ENCODE results near the gene RTL10. TPM values are rescaled to one million over a fixed set of nuclear protein-coding genes. Genes with fewer than 3 reads are reported as not detected.

Gene RTL10
- total RNA-seq, 1 experiment from 2014 or later = 26.7 TPM

DNA sequence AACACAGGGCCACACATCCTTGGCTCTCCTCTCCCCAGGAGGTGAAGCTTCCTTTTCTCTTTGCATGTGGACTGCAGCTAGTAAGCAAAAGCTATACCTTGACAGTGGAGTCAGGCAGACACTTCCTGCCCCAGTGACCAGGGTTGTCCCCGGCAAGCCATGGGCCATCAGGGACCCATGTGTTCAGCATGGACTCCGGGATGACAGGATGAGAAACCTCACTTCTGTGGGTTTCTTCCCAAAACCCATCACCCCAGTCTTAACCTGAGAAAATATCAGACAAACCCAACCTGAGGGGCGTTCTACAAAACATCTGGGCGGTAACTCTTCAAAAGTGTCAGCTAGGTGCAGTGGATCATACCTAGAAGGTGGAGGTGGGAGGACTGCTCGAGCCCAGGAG is 40.2 kb downstream of the RTL10 start:
- in situ Hi-C loops (cut with HindIII; ENCODE audit: low pct_unique_long_range_greater_than_20kb, low sequenced_read_pairs) = no loop called here
- no peaks in the 10 kb centered on the region for H3K4me1 ChIP-seq (ENCODE audit: control insufficient read depth, insufficient read depth, low read length)
- H3K4me3 ChIP-seq (ENCODE audit: low read depth in 2 of 2, low read length in 2 of 2) = no peak overlapping the region
- H3K27ac ChIP-seq (ENCODE audit: low read length) = no peak overlapping the region
- no peaks in the 10 kb centered on the region for H3K36me3 ChIP-seq (ENCODE audit: control insufficient read depth, insufficient read depth, low read length)
- H3K27me3 ChIP-seq (ENCODE audit: control insufficient read depth, insufficient read depth, low read length) = no peaks in the 10 kb centered on the region
- CTCF ChIA-PET = no interaction called here
- POLR2A ChIA-PET = no interaction called here
- DNase-seq (ENCODE audit: low read depth, low spot score) (no peak), ATAC-seq (no peak)
- no peaks in the 10 kb centered on the region for H3K9me3 ChIP-seq (ENCODE audit: control insufficient read depth, insufficient read depth, low read depth, low read length)
- BruUV-seq (replicated peaks) = no TSS peak
- no peak for TF ChIP-seq SIN3A (IDR thresholded peaks at IDR 0.05; ENCODE audit: borderline replicate concordance, insufficient read depth, low read depth, low read length)
- no peak for TF ChIP-seq TCF7L2 (IDR thresholded peaks at IDR 0.05; ENCODE audit: low read depth, low read length)
- TF ChIP-seq CTCF (IDR thresholded peaks at IDR 0.05) = no peak
- TF ChIP-seq, protein P1, sequence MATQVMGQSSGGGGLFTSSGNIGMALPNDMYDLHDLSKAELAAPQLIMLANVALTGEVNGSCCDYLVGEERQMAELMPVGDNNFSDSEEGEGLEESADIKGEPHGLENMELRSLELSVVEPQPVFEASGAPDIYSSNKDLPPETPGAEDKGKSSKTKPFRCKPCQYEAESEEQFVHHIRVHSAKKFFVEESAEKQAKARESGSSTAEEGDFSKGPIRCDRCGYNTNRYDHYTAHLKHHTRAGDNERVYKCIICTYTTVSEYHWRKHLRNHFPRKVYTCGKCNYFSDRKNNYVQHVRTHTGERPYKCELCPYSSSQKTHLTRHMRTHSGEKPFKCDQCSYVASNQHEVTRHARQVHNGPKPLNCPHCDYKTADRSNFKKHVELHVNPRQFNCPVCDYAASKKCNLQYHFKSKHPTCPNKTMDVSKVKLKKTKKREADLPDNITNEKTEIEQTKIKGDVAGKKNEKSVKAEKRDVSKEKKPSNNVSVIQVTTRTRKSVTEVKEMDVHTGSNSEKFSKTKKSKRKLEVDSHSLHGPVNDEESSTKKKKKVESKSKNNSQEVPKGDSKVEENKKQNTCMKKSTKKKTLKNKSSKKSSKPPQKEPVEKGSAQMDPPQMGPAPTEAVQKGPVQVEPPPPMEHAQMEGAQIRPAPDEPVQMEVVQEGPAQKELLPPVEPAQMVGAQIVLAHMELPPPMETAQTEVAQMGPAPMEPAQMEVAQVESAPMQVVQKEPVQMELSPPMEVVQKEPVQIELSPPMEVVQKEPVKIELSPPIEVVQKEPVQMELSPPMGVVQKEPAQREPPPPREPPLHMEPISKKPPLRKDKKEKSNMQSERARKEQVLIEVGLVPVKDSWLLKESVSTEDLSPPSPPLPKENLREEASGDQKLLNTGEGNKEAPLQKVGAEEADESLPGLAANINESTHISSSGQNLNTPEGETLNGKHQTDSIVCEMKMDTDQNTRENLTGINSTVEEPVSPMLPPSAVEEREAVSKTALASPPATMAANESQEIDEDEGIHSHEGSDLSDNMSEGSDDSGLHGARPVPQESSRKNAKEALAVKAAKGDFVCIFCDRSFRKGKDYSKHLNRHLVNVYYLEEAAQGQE (IDR thresholded peaks at IDR 0.05; ENCODE audit: insufficient read depth in 1 of 2, low read depth in 2 of 2, low read length in 1 of 2) = no peak
- no peak for TF ChIP-seq POLR2AphosphoS5 (IDR thresholded peaks at IDR 0.05; ENCODE audit: low read depth, low read length)
- intact Hi-C loops (cut with micrococcal nuclease; ENCODE audit: unreplicated experiment) = no loop called here

GRCh38 chr22:19812910-19813309 is 41.8 kb downstream of the RTL10 start:
- CTCF ChIA-PET = no interaction called here
- no peaks in the 10 kb centered on the region for H3K4me1 ChIP-seq (ENCODE audit: control insufficient read depth, insufficient read depth, low read length)
- in situ Hi-C loops (cut with HindIII; ENCODE audit: low pct_unique_long_range_greater_than_20kb, low sequenced_read_pairs) = no loop called here

More at GRCh38 chr22:19812910-19813309, 41.8 kb downstream of the RTL10 start:
- H3K36me3 ChIP-seq (ENCODE audit: control insufficient read depth, insufficient read depth, low read length) = no peaks in the 10 kb centered on the region
- intact Hi-C loops (cut with micrococcal nuclease; ENCODE audit: unreplicated experiment) = no loop called here
- no peaks in the 10 kb centered on the region for H3K9me3 ChIP-seq (ENCODE audit: control insufficient read depth, insufficient read depth, low read depth, low read length)
- no peak overlapping the region for H3K27ac ChIP-seq (ENCODE audit: low read length)
- ATAC-seq (no peak), DNase-seq (ENCODE audit: low read depth, low spot score) (no peak)
- no TSS peak for BruUV-seq (replicated peaks)
- no peaks in the 10 kb centered on the region for H3K27me3 ChIP-seq (ENCODE audit: control insufficient read depth, insufficient read depth, low read length)
- H3K4me3 ChIP-seq (ENCODE audit: low read depth in 2 of 2, low read length in 2 of 2) = no peak overlapping the region
- POLR2A ChIA-PET = no interaction called here
- TF ChIP-seq, protein P1 (IDR thresholded peaks at IDR 0.05; ENCODE audit: insufficient read depth in 1 of 2, low read depth in 2 of 2, low read length in 1 of 2) = no peak
- TF ChIP-seq TCF7L2 (IDR thresholded peaks at IDR 0.05; ENCODE audit: low read depth, low read length) = no peak
- TF ChIP-seq SIN3A (IDR thresholded peaks at IDR 0.05; ENCODE audit: borderline replicate concordance, insufficient read depth, low read depth, low read length) = no peak
- no peak for TF ChIP-seq POLR2AphosphoS5 (IDR thresholded peaks at IDR 0.05; ENCODE audit: low read depth, low read length)
- TF ChIP-seq CTCF (IDR thresholded peaks at IDR 0.05) = no peak
